GM18867 (cell line): Measurements from ENCODE around the gene EIF4G3.
"Not testable (repeated sequence)": the region's sequence is repeated elsewhere in the genome, so short reads cannot be mapped to it uniquely, and the experiment has no call there.

Source experiments
- ATAC-seq: cut with Tn5 transposase; IDR thresholded peaks from one replicate; pipeline ENCODE4 v1.9.1; 2021; ENCODE audit warnings: mild to moderate bottlenecking, moderate library complexity; ENCODE audit not compliant: unreplicated experiment

Gene EIF4G3

GRCh38 chr1:21114431-21114830, 62.3 kb downstream of the EIF4G3 start:
- ATAC-seq: no peak

- ATAC-seq: no peak
These were observed 66.5 kb downstream of the EIF4G3 start for GRCh38 chr1:21110163-21110562.

- ATAC-seq: no peak
These were observed 70.0 kb downstream of the EIF4G3 start for GRCh38 chr1:21106709-21107108.

GRCh38 chr1:21106238-21106637, 70.5 kb downstream of the EIF4G3 start:
- ATAC-seq: no peak

GRCh38 chr1:21105807-21106206, 70.9 kb downstream of the EIF4G3 start:
- ATAC-seq: no peak

GRCh38 chr1:21104683-21105082, 72.0 kb downstream of the EIF4G3 start:
- no peak for ATAC-seq

GRCh38 chr1:21100481-21100921, 76.2 kb downstream of the EIF4G3 start:
- ATAC-seq: no peak

- no peak for ATAC-seq
These were observed 76.9 kb downstream of the EIF4G3 start for GRCh38 chr1:21099869-21100131.

- no peak for ATAC-seq
These were observed 77.4 kb downstream of the EIF4G3 start for GRCh38 chr1:21099034-21099868.

GRCh38 chr1:21098186-21098915, 78.3 kb downstream of the EIF4G3 start:
- no peak for ATAC-seq

GRCh38 chr1:21097729-21098128, 79.0 kb downstream of the EIF4G3 start:
- ATAC-seq: no peak

GRCh38 chr1:21095976-21096375, 80.7 kb downstream of the EIF4G3 start:
- ATAC-seq: no peak

- ATAC-seq: not testable (repeated sequence)
These were observed 82.4 kb downstream of the EIF4G3 start for GRCh38 chr1:21094282-21094681.

- not testable (repeated sequence) for ATAC-seq
These were observed 83.3 kb downstream of the EIF4G3 start for GRCh38 chr1:21093271-21093958.

GRCh38 chr1:21092545-21092944, 84.2 kb downstream of the EIF4G3 start:
- ATAC-seq: not testable (repeated sequence)

GRCh38 chr1:21091053-21091690, 85.5 kb downstream of the EIF4G3 start:
- not testable (repeated sequence) for ATAC-seq

- ATAC-seq: no peak
These were observed 86.2 kb downstream of the EIF4G3 start for GRCh38 chr1:21090463-21090862.

GRCh38 chr1:21089731-21090130, 87.0 kb downstream of the EIF4G3 start:
- ATAC-seq: no peak

- no peak for ATAC-seq
These were observed 87.4 kb downstream of the EIF4G3 start for GRCh38 chr1:21089299-21089698.

- ATAC-seq: no peak
These were observed 92.4 kb downstream of the EIF4G3 start for GRCh38 chr1:21084111-21084810.

GRCh38 chr1:21082073-21082472, 94.6 kb downstream of the EIF4G3 start:
- no peak for ATAC-seq
